ENCODE data around the gene TNS3.

TNS3 gene

DNA sequence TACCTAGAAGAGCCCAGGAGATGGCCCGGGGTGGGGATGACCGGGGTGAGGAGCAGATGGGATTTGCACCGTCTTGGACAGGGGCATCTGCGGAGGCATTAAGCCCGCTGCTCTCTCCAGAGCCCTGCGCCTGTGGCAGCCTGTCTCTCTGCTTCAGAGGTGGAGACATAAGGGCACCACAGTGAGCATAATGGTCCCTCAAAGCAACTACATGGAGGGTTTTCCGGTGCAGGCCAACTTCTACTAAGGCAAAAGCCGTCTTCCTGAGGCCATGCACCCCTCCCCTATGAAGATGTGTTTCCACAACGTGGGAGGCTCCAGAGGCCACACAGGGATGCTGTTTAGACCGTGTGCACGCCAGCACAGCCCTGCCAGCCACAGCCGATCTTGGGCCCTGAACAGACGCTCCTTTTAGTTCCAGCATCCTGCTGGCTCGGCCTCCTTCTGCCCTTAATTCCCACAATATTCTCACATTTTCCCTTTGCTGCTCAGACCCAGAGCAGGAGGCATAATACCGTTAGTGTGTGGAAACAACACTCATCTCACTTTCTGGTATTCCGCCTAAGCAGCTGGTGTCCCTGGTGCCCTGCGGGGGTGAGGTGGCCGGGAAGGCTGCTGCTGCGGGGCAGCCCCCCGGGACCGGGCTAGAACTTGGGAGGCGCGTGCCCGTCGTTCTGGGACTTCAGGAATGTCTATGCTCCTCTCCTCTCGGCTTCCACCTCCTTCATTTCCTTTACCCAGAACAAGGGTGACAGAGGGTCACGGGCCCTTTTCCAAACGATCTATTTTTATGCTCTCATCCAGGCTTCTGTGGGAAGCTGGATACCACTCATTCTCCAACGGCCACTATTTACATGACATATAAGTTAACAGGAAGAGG, 266.9 kb downstream of the TNS3 start:
- Histone ChIP-seq H3K9ac (ENCODE audit: insufficient read length) (no peak overlapping the region), H3K9me3 (ENCODE audit: low read depth, low read length) (no peaks in the 10 kb centered on the region), H3K27ac (no peak overlapping the region), H3K36me3 (ENCODE audit: insufficient read depth, low read length) (no peaks in the 10 kb centered on the region), H3K4me3 (no peak overlapping the region)
- TF ChIP-seq FOXP2 (optimal IDR thresholded peaks at IDR 0.05; ENCODE audit: control extremely low read depth, extremely low read length, insufficient read depth) (no peak), EZH2 (IDR thresholded peaks at IDR 0.05) (no peak), POLR2AphosphoS5 (IDR thresholded peaks at IDR 0.05; ENCODE audit: borderline replicate concordance, low read depth, low read length) (no peak)
- no peak for DNase-seq (ENCODE audit: low read depth, low spot score)

DNA sequence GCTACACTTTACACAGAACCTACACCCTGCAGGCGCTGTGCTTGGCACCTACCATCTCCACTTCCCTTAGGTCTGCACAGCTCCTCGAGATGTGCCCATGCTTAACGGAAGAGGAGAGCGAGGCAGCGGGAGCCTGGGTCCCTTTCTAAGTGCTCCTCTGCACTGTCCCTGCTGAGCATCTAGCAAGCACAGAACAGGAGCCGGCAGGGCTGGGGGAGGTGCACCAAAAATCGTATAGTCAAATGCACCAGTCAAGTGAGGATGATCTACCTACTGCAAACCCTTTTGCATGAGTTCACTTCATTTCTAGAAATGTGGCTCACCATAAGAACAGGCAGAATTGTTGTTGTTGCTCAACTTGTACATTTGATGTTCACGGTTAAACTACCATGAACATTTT, 267.7 kb downstream of the TNS3 start:
- no peak for TF ChIP-seq FOXP2 (optimal IDR thresholded peaks at IDR 0.05; ENCODE audit: control extremely low read depth, extremely low read length, insufficient read depth)
- TF ChIP-seq POLR2AphosphoS5 (IDR thresholded peaks at IDR 0.05; ENCODE audit: borderline replicate concordance, low read depth, low read length): no peak
- TF ChIP-seq EZH2 (IDR thresholded peaks at IDR 0.05): no peak
- Histone ChIP-seq H3K9me3 (ENCODE audit: low read depth, low read length) (no peaks in the 10 kb centered on the region), H3K9ac (ENCODE audit: insufficient read length) (no peak overlapping the region), H3K4me3 (no peak overlapping the region), H3K36me3 (ENCODE audit: insufficient read depth, low read length) (no peaks in the 10 kb centered on the region), H3K27ac (no peak overlapping the region)
- no peak for DNase-seq (ENCODE audit: low read depth, low spot score)

DNA sequence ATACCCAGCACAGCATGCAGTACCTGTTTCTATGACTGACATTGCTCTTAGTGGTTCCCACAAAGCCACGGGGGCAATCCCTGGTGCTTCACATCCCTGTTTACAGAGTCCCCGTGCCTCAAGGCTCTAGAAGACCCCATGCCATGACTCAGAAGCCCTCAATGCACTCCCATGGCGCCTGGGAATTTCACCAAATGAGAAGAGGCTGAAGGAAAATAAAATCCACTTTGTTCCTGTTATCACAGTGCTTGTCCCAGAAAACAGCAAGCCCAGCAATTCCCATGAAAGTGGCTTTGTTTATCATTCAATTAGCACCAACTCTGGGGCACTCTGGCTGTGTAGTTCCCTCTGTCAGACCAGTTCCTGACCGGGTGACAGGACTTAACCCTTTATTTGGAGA, 268.3 kb downstream of the TNS3 start:
- no peak for DNase-seq (ENCODE audit: low read depth, low spot score)
- no peak overlapping the region for H3K9ac ChIP-seq (ENCODE audit: insufficient read length)
- H3K27ac ChIP-seq: no peak overlapping the region
- H3K9me3 ChIP-seq (ENCODE audit: low read depth, low read length): no peaks in the 10 kb centered on the region
- TF ChIP-seq FOXP2 (optimal IDR thresholded peaks at IDR 0.05; ENCODE audit: control extremely low read depth, extremely low read length, insufficient read depth): no peak
- TF ChIP-seq POLR2AphosphoS5 (IDR thresholded peaks at IDR 0.05; ENCODE audit: borderline replicate concordance, low read depth, low read length): no peak
- no peak for TF ChIP-seq EZH2 (IDR thresholded peaks at IDR 0.05)
- H3K36me3 ChIP-seq (ENCODE audit: insufficient read depth, low read length): no peaks in the 10 kb centered on the region
- H3K4me3 ChIP-seq: no peak overlapping the region

GRCh38 chr7:47311891-47312290, 270.0 kb downstream of the TNS3 start:
- no peak overlapping the region for H3K4me3 ChIP-seq
- H3K27ac ChIP-seq: no peak overlapping the region
- TF ChIP-seq POLR2AphosphoS5 (IDR thresholded peaks at IDR 0.05; ENCODE audit: borderline replicate concordance, low read depth, low read length) (no peak), FOXP2 (optimal IDR thresholded peaks at IDR 0.05; ENCODE audit: control extremely low read depth, extremely low read length, insufficient read depth) (no peak), EZH2 (IDR thresholded peaks at IDR 0.05) (no peak)
- no peak for DNase-seq (ENCODE audit: low read depth, low spot score)
- H3K9ac ChIP-seq (ENCODE audit: insufficient read length): no peak overlapping the region
- no peaks in the 10 kb centered on the region for H3K36me3 ChIP-seq (ENCODE audit: insufficient read depth, low read length)
- no peaks in the 10 kb centered on the region for H3K9me3 ChIP-seq (ENCODE audit: low read depth, low read length)

DNA sequence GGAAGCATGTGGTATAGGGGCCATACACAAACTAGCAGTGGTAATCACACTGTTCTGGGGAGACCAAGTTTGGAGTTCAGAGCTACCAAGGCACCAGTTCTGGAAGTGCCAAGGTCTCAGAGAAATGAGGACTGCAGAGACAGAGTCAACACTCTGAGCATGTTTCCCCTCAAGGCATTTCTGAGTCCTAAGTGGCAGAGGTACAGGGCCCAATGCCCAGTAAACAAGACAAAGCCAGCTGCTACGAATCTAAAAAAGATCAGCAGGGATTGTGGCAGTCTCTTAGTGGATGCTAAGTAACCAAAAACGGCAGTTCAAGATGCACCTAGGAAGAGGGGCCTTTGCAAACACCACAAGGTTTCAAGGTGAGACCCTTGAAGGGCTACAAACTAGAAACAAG, 271.9 kb downstream of the TNS3 start:
- Histone ChIP-seq H3K36me3 (ENCODE audit: insufficient read depth, low read length) (no peaks in the 10 kb centered on the region), H3K27ac (no peak overlapping the region), H3K4me3 (no peak overlapping the region), H3K9me3 (ENCODE audit: low read depth, low read length) (no peaks in the 10 kb centered on the region), H3K9ac (ENCODE audit: insufficient read length) (no peak overlapping the region)
- no peak for DNase-seq (ENCODE audit: low read depth, low spot score)
- TF ChIP-seq POLR2AphosphoS5 (IDR thresholded peaks at IDR 0.05; ENCODE audit: borderline replicate concordance, low read depth, low read length) (no peak), EZH2 (IDR thresholded peaks at IDR 0.05) (no peak), FOXP2 (optimal IDR thresholded peaks at IDR 0.05; ENCODE audit: control extremely low read depth, extremely low read length, insufficient read depth) (no peak)

DNA sequence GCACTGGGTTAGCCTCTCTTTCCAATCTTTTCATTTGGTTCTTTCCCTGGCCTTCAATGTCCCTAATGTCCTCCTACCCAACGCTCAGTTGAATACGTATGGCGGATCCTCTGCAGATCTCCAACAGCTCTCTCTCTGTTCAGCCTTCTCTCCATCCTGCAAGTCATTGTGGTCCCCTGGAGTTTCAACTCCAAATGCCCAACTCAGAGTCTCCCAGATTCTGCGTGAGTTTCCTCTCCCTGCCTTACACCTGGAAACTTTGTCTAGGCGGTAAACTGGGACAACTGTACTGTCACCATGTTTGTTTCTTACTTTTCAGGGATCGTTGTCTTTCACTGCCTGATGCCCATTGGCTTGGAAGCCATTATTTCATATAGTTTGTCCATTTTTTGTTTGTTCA, 273.1 kb downstream of the TNS3 start:
- H3K4me3 ChIP-seq: no peak overlapping the region
- no peak overlapping the region for H3K9ac ChIP-seq (ENCODE audit: insufficient read length)
- TF ChIP-seq FOXP2 (optimal IDR thresholded peaks at IDR 0.05; ENCODE audit: control extremely low read depth, extremely low read length, insufficient read depth) (no peak), EZH2 (IDR thresholded peaks at IDR 0.05) (no peak), POLR2AphosphoS5 (IDR thresholded peaks at IDR 0.05; ENCODE audit: borderline replicate concordance, low read depth, low read length) (no peak)
- no peak overlapping the region for H3K27ac ChIP-seq
- H3K36me3 ChIP-seq (ENCODE audit: insufficient read depth, low read length): no peaks in the 10 kb centered on the region
- no peaks in the 10 kb centered on the region for H3K9me3 ChIP-seq (ENCODE audit: low read depth, low read length)
- DNase-seq (ENCODE audit: low read depth, low spot score): no peak

DNA sequence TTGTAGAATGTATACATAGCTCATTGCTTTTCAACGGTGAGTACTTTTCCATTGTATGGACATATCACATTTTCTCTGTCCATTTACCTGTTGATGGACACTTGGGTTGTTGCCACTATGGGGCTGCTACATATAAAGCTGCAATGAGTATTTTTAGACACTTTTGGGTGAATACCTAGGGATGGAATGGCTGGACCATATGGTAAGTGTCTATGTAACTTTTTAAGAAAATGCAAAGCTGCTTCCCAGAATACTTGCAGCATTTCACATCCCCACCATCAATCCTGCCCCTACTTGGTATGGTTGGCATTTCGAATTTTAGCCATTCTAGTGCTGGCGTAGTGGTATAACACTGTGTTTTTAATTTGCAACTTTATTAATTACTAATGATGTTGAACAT, 274.6 kb downstream of the TNS3 start:
- H3K4me3 ChIP-seq: no peak overlapping the region
- H3K9ac ChIP-seq (ENCODE audit: insufficient read length): no peak overlapping the region
- no peak for DNase-seq (ENCODE audit: low read depth, low spot score)
- no peaks in the 10 kb centered on the region for H3K36me3 ChIP-seq (ENCODE audit: insufficient read depth, low read length)
- TF ChIP-seq POLR2AphosphoS5 (IDR thresholded peaks at IDR 0.05; ENCODE audit: borderline replicate concordance, low read depth, low read length): no peak
- TF ChIP-seq FOXP2 (optimal IDR thresholded peaks at IDR 0.05; ENCODE audit: control extremely low read depth, extremely low read length, insufficient read depth): no peak
- TF ChIP-seq EZH2 (IDR thresholded peaks at IDR 0.05): no peak
- H3K27ac ChIP-seq: no peak overlapping the region
- no peaks in the 10 kb centered on the region for H3K9me3 ChIP-seq (ENCODE audit: low read depth, low read length)

DNA sequence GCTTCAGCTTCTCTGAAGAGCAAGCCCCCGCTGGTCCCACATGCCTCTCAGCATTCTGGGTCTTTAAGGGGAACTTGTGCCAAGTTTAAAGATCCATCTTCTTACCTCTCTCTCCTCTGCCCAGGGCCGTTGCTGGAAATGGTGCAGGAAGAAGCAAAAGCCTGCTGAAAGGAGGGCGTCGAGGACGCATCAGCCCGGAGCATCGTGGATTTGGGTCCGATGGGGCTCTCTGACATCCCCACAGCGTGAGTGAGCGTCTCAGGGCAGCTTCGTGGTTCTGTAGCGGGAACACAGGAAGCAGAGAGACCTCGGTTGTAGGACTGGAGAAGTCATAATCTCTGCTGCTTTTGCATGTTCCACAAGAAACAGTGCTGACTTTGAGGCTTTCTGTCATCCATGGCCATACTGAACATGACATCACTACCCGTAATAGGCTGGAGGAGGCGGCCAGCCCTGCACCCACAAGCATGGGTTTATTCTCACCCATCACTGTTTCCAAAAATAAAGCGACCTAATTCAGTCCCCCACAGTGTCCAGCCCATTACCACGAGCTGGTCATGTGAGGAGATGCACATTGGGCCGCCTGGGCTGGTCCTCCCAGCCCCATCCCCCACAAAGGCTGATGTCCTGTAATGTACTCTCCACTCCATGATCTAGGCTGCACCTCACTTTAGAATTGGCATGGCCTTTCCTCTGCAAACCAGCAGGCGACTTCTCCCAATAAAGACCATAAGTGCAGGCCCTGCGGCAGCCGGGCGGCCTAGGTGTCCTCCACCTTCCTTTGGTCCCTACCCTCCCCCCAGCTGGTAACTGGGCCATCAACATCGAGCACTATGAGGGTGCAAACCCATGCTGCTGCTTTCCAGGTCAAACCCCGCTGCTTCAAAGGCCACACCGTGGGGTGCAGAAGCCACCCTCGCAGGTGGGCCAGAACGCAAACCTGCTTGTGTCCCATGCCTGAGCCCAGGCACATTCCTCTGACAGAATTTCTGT, 276.9 kb downstream of the TNS3 start:
- H3K36me3 ChIP-seq (ENCODE audit: insufficient read depth, low read length): no peaks in the 10 kb centered on the region
- no peak overlapping the region for H3K4me3 ChIP-seq
- no peak for DNase-seq (ENCODE audit: low read depth, low spot score)
- TF ChIP-seq FOXP2 (optimal IDR thresholded peaks at IDR 0.05; ENCODE audit: control extremely low read depth, extremely low read length, insufficient read depth): no peak
- no peak overlapping the region for H3K9ac ChIP-seq (ENCODE audit: insufficient read length)
- H3K27ac ChIP-seq: no peak overlapping the region
- H3K9me3 ChIP-seq (ENCODE audit: low read depth, low read length): no peaks in the 10 kb centered on the region
